Peyer's patch (tissue), 4 donors: Measurements from ENCODE around the gene MGLL. TPM values are rescaled to one million over a fixed set of nuclear protein-coding genes. Genes with fewer than 3 reads are reported as not detected.

Experiments
- DNase-seq, 3 donors: peaks; one replicate each; pipeline ENCODE4 v3.0.0-alpha.2; 2017 to 2019
- H3K27ac ChIP-seq, 4 donors: fragments of 200-600 bp; sonication (generic); one replicate each; pipeline ENCODE4 v1.5.1; 2016 to 2019
- H3K27me3 ChIP-seq, 2 donors: fragments of 200-600 bp; sonication (generic); one replicate each; pipeline ENCODE4 v1.5.1; 2019
- H3K36me3 ChIP-seq, 3 donors: fragments of 200-600 bp; sonication (generic); one replicate each; pipeline ENCODE4 v1.5.1; 2016 to 2019
- H3K4me1 ChIP-seq, 4 donors: fragments of 200-600 bp; sonication (generic); one replicate each; pipeline ENCODE4 v1.5.1; 2016 to 2019
- H3K4me3 ChIP-seq, 4 donors: fragments of 200-600 bp; sonication (generic); 1 replicate in 3 of 4; 2 replicates in 1 of 4; pipeline ENCODE4 v1.5.1; 2016 to 2019; ENCODE audit warnings: mild to moderate bottlenecking in 1 of 4
- H3K9me3 ChIP-seq, 4 donors: fragments of 200-600 bp; sonication (generic); one replicate each; pipeline ENCODE4 v1.5.1; 2016 to 2019; ENCODE audit warnings: mild to moderate bottlenecking in 1 of 4
- POLR2A ChIP-seq, 2 donors: fragments of 450-650 bp; IDR thresholded peaks; one replicate each; pipeline ENCODE4 v1.5.1; 2017; ENCODE audit warnings: antibody characterized with exemption in 2 of 2, mild to moderate bottlenecking in 2 of 2, moderate library complexity in 2 of 2
- total RNA-seq, 4 donors: library from RNA; depleted of rRNA; stranded (reverse); fragments of >200 nt; gene quantifications; one replicate each; pipeline ENCODE4 v1.1.0, GENCODE V29; 2016
- TF ChIP-seq, protein P1 (sequence below), 6 experiments: fragments of 450-650 bp in 4 of 6; fragments of 200-600 bp in 2 of 6; sonication (generic) in 1 of 6; IDR thresholded peaks; one replicate each; pipeline ENCODE4 v1.5.1; 2017 to 2019; ENCODE audit warnings: antibody characterized with exemption in 6 of 6, mild to moderate bottlenecking in 3 of 6, moderate library complexity in 1 of 6

Gene MGLL
- total RNA-seq, 4 donors from 2014 or later = 56.1 to 180 (median 143) TPM

DNA sequence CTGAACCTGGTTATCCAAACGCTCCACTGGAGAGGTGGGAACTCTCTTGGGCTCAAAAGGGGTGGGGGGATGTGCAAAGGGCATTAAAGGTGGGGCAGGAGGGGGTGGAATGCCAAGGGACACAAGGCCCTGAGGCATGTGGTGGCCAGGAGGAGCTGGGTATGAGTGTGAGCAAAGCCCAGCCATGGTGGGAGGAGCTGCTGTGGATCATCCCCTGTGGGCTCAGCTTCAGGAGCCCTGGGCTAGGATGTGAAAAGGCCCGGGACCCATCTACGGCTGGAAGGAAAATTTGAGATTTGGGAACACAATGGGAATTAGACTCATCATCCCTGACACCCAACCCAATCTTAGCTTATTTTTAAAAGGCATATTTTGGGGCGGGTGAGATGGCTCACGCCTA lies 33.3 kb downstream of the MGLL start:
- Histone ChIP-seq H3K4me1 (peaks cover 0 to 79% (median 8%) of the 10 kb centered on the region in 4 donors), H3K4me3 (no peak overlapping the region), H3K9me3 (no peaks in the 10 kb centered on the region), H3K27ac (no peak overlapping the region), H3K36me3 (peaks cover 0 to 2% (median 0%) of the 10 kb centered on the region in 3 donors), H3K27me3 (no peaks in the 10 kb centered on the region)
- DNase-seq = peak in 2 of 3 donors; percentile 37 to 45
- TF ChIP-seq POLR2A (IDR thresholded peaks at IDR 0.05) = no peak
- TF ChIP-seq, protein P1, sequence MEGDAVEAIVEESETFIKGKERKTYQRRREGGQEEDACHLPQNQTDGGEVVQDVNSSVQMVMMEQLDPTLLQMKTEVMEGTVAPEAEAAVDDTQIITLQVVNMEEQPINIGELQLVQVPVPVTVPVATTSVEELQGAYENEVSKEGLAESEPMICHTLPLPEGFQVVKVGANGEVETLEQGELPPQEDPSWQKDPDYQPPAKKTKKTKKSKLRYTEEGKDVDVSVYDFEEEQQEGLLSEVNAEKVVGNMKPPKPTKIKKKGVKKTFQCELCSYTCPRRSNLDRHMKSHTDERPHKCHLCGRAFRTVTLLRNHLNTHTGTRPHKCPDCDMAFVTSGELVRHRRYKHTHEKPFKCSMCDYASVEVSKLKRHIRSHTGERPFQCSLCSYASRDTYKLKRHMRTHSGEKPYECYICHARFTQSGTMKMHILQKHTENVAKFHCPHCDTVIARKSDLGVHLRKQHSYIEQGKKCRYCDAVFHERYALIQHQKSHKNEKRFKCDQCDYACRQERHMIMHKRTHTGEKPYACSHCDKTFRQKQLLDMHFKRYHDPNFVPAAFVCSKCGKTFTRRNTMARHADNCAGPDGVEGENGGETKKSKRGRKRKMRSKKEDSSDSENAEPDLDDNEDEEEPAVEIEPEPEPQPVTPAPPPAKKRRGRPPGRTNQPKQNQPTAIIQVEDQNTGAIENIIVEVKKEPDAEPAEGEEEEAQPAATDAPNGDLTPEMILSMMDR (IDR thresholded peaks at IDR 0.05) = no peak

DNA sequence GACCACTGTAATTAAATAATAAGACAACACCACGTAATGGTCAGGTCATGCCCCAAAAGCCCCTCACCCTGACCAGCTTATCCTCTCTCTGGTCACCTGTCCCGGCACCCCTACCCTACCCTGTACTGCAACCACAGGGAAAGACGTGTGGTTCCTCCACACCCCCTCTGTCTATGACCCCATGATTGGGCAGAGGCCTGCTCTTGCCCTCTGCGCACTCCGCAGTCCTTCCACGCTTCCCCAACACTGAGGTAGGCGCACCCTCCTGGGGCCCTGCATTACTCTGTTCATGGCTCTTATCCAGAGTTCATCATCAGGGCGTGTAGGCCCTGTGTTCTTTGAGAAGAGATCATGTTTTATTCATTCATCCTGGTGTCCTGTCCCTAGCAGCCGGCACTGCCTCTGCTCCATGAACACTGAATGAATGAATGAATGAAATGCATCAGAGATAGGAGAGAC lies 33.8 kb downstream of the MGLL start:
- peaks cover 0 to 75% (median 8%) of the 10 kb centered on the region in 4 donors for H3K4me1 ChIP-seq
- H3K9me3 ChIP-seq = no peaks in the 10 kb centered on the region
- H3K27ac ChIP-seq = peak overlapping the region in 1 of 4 donors; percentile 76
- no peak overlapping the region for H3K4me3 ChIP-seq
- TF ChIP-seq, protein P1 (IDR thresholded peaks at IDR 0.05) = no peak
- TF ChIP-seq POLR2A (IDR thresholded peaks at IDR 0.05) = no peak
- H3K27me3 ChIP-seq = no peaks in the 10 kb centered on the region
- peak in 2 of 3 donors; percentile 38 to 48 for DNase-seq
- no peaks in the 10 kb centered on the region for H3K36me3 ChIP-seq

DNA sequence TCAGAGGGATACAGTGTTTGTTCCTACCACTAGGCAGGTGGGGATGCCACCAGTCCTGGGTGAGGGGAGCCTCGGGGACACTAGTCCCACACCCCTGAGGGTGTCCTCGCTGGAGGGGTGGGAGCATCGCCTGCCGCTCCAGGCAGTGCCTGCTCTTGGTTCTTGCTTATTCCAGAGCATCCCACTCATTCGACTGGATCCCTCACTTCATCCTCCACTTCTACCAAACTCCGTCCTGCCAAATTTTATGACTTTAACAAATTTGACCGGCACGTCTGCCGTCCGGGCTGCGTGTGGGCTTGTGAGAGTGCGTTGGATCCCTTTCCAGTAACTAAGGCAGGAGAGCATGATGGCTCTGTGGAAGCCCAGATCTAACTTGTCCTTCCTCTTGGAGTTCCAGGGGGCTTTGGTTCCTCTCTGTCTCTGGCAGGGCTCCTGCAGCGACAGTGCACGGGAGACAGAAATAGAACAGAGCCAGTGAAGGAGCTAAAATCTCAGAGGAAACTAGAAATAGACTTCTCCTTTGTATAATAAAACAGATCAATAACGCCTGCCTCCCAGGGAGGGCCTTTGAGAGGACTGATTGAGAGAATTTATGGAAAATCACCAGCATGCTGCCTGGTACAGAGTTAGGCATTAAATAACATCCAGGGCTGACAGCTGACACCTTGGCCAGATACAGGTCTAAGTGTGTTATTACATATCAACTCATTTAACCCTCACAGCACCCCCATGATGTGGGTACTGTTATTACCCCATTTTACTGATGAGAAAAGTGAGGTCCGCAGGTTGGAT lies 34.5 kb downstream of the MGLL start:
- Histone ChIP-seq H3K4me3 (no peak overlapping the region), H3K36me3 (no peaks in the 10 kb centered on the region), H3K27me3 (no peaks in the 10 kb centered on the region), H3K27ac (peak overlapping the region in 2 of 4 donors; percentile 76 to 86), H3K4me1 (peaks cover 0 to 68% (median 8%) of the 10 kb centered on the region in 4 donors), H3K9me3 (no peaks in the 10 kb centered on the region)
- no peak for TF ChIP-seq POLR2A (IDR thresholded peaks at IDR 0.05)
- DNase-seq = peak in 2 of 3 donors; percentile 35 to 36

DNA sequence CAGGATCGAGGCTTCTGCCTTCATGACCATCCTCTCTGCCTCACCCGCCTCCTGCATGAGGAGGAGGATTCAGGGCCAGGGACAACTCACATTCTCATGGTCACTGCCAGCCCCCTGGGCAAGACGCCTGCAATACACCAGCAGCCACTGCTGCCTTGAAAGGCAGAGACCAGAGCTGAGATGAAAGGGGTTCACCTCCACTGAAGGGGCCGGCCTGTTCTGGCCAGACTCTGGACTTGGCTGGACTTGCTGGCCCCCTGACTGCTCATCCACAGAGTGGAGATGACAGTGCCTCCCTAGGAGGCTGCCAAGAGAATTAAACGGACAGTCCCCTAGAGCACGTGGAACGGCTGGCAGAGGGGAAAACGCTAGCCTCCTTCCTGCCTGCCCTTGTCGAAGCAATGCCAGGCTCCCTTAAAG lies 35.2 kb downstream of the MGLL start:
- Histone ChIP-seq H3K4me3 (no peak overlapping the region), H3K9me3 (no peaks in the 10 kb centered on the region), H3K27me3 (no peaks in the 10 kb centered on the region), H3K36me3 (no peaks in the 10 kb centered on the region), H3K27ac (peak overlapping the region in 2 of 4 donors; percentile 76 to 86), H3K4me1 (peaks cover 0 to 68% (median 8%) of the 10 kb centered on the region in 4 donors)
- DNase-seq = peak in 2 of 3 donors; percentile 42 to 51
- TF ChIP-seq, protein P1 (IDR thresholded peaks at IDR 0.05) = no peak
- TF ChIP-seq POLR2A (IDR thresholded peaks at IDR 0.05) = no peak

DNA sequence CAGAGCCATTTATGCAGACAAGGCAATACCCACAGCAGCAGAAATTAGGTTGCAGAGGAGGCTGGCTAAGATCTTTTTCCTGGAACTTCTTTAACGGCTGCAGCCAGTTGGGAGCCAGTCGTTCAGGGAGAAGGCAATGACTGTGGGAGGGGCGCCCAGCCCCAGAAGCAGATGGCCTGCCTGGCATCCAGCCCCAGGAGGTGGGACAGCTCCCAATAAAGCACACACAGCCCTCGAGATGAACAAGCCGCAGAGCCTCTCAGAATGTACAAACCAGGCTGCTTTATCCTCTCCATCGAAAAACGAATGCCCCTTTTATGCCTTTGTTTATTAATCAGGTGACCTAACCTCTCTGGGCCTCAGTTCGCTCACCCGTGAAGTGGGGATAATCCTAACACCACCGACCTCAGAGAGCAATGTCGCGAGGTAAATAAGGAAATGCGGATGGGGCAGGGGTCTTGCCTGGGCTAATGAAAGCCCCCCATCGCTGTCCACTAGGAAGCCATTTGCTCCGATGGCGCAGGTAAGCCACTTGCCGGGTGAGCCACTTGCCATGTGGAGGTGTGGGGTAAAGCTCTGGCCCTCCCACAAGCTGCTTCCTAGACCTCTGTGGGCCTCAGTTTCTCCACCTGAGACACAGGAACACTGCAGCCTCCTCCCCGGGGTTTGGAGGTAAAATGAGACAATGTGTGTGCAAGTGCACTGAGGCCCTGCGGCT lies 35.8 kb downstream of the MGLL start:
- Histone ChIP-seq H3K4me3 (no peak overlapping the region), H3K27me3 (no peaks in the 10 kb centered on the region), H3K36me3 (no peaks in the 10 kb centered on the region), H3K9me3 (no peaks in the 10 kb centered on the region), H3K27ac (peak overlapping the region; percentile 25 to 86 (median 69)), H3K4me1 (peaks cover 0 to 68% (median 8%) of the 10 kb centered on the region in 4 donors)
- TF ChIP-seq, protein P1 (IDR thresholded peaks at IDR 0.05) = no peak
- TF ChIP-seq POLR2A (IDR thresholded peaks at IDR 0.05) = no peak
- DNase-seq = peak; percentile 24 to 85 (median 85)
